Neural cell (in vitro differentiated cells): Measurements from ENCODE around the gene P2RX2. TPM values are rescaled to one million over a fixed set of nuclear protein-coding genes. Genes with fewer than 3 reads are reported as not detected.

Experiments
- H2AFZ ChIP-seq: fragments of 200-600, 300-800 bp; sonication (generic), shearing (Covaris generic); 2 replicates; pipeline ENCODE4 v1.6.0; 2014; ENCODE audit warnings: low read depth, mild to moderate bottlenecking, antibody characterized with exemption, low read length, moderate library complexity
- H3F3A ChIP-seq: fragments of 200-600 bp; shearing (Covaris generic); 2 replicates; pipeline ENCODE4 v1.6.1; 2016; ENCODE audit warnings: mild to moderate bottlenecking, moderate library complexity, mixed read lengths, antibody characterized with exemption, low read length; ENCODE audit not compliant: insufficient read depth, poor library complexity, severe bottlenecking
- H3K27ac ChIP-seq: fragments of 200-600, 300-800 bp; sonication (generic), shearing (Covaris generic); 2 replicates; pipeline ENCODE4 v1.5.1; 2014; ENCODE audit warnings: mild to moderate bottlenecking, low read length, moderate library complexity
- H3K27me3 ChIP-seq: fragments of 300-800, 200-600 bp; sonication (generic), shearing (Covaris generic); 2 replicates; pipeline ENCODE4 v1.6.0; 2014; ENCODE audit warnings: mild to moderate bottlenecking, low read depth, low read length, moderate library complexity; ENCODE audit not compliant: insufficient read depth
- H3K36me3 ChIP-seq: fragments of 300-800, 200-600 bp; sonication (generic), shearing (Covaris generic); 2 replicates; pipeline ENCODE4 v1.5.1; 2014; ENCODE audit warnings: mild to moderate bottlenecking, antibody characterized with exemption, low read length, moderate library complexity; ENCODE audit not compliant: insufficient read depth
- H3K4me2 ChIP-seq: fragments of 300-800, 200-600 bp; sonication (generic), shearing (Covaris generic); 2 replicates; pipeline ENCODE4 v1.6.0; 2014; ENCODE audit warnings: mild to moderate bottlenecking, low read length
- H3K4me3 ChIP-seq: fragments of 300-800, 200-600 bp; sonication (generic), shearing (Covaris generic); 2 replicates; pipeline ENCODE4 v1.5.1; 2014; ENCODE audit warnings: mild to moderate bottlenecking, low read length, moderate library complexity
- H3K79me2 ChIP-seq: fragments of 200-600 bp; shearing (Covaris generic); replicated peaks from 2 replicates; pipeline ENCODE4 v1.6.0; 2014; ENCODE audit warnings: mild to moderate bottlenecking, low read length, moderate library complexity; ENCODE audit not compliant: insufficient read depth
- H3K9ac ChIP-seq: fragments of 300-800, 200-600 bp; sonication (generic), shearing (Covaris generic); 2 replicates; pipeline ENCODE4 v1.6.1; 2016; ENCODE audit warnings: mild to moderate bottlenecking, low read length, mixed read lengths
- H3K9me2 ChIP-seq: fragments of 200-600 bp; shearing (Covaris generic); 2 replicates; pipeline ENCODE4 v1.6.1; 2016; ENCODE audit warnings: mild to moderate bottlenecking, low read length, mixed read lengths; ENCODE audit not compliant: insufficient read depth
- H3K9me3 ChIP-seq: fragments of 200-600, 300-800 bp; sonication (generic), shearing (Covaris generic); 2 replicates; pipeline ENCODE4 v1.6.1; 2016; ENCODE audit warnings: mild to moderate bottlenecking, mixed run types, low read length, moderate library complexity, mixed read lengths
- H4K20me1 ChIP-seq: fragments of 200-600 bp; shearing (Covaris generic); 2 replicates; pipeline ENCODE4 v1.6.1; 2016; ENCODE audit warnings: mild to moderate bottlenecking, mixed run types; ENCODE audit not compliant: insufficient read depth
- EP300 ChIP-seq: fragments of 450-650 bp; conservative IDR thresholded peaks from 2 replicates; pipeline ENCODE4 v1.6.1; 2014; ENCODE audit warnings: antibody characterized with exemption, mild to moderate bottlenecking, moderate library complexity; ENCODE audit not compliant: poor library complexity, severe bottlenecking
- EZH2 ChIP-seq: fragments of 200-600, 300-800 bp; shearing (Covaris generic), sonication (generic); IDR thresholded peaks from 2 replicates; pipeline ENCODE4 v1.6.1; 2014; ENCODE audit warnings: antibody characterized with exemption, low read length, borderline replicate concordance, mild to moderate bottlenecking; ENCODE audit not compliant: insufficient read depth, poor library complexity, severe bottlenecking
- MXI1 ChIP-seq: fragments of 450-650 bp; conservative IDR thresholded peaks from 2 replicates; pipeline ENCODE4 v1.6.1; 2014; ENCODE audit warnings: antibody characterized with exemption, mild to moderate bottlenecking; ENCODE audit not compliant: poor library complexity, severe bottlenecking
- POLR2AphosphoS5 ChIP-seq: IDR thresholded peaks from 2 replicates; pipeline ENCODE4 v1.6.1; 2012
- RAD21 ChIP-seq: fragments of 450-650 bp; conservative IDR thresholded peaks from 2 replicates; pipeline ENCODE4 v1.6.1; 2014; ENCODE audit warnings: antibody characterized with exemption, mild to moderate bottlenecking, moderate library complexity
- REST ChIP-seq: IDR thresholded peaks from 2 replicates; pipeline ENCODE4 v1.6.1; 2012; ENCODE audit warnings: borderline replicate concordance
- SMC3 ChIP-seq: fragments of 450-650 bp; conservative IDR thresholded peaks from 2 replicates; pipeline ENCODE4 v1.6.1; 2014; ENCODE audit warnings: antibody characterized with exemption, mild to moderate bottlenecking, moderate library complexity; ENCODE audit not compliant: poor library complexity
- TAF1 ChIP-seq: IDR thresholded peaks from 2 replicates; pipeline ENCODE4 v1.6.1; 2012; ENCODE audit warnings: low read depth
- polyA plus RNA-seq: library from polyadenylated mRNA; depleted of rRNA; stranded (reverse); fragments of >200 nt; gene quantifications from 2 replicates; pipeline ENCODE4 v1.2.3, GENCODE V29; 2014
- TF ChIP-seq, protein P1 (sequence below): fragments of 450-650 bp; IDR thresholded peaks from 2 replicates; pipeline ENCODE4 v1.5.1; 2014; ENCODE audit warnings: antibody characterized with exemption, mild to moderate bottlenecking, moderate library complexity; ENCODE audit not compliant: poor library complexity, severe bottlenecking

P2RX2 gene
- polyA plus RNA-seq, 1 donor from 2014 or later: not detected

DNA sequence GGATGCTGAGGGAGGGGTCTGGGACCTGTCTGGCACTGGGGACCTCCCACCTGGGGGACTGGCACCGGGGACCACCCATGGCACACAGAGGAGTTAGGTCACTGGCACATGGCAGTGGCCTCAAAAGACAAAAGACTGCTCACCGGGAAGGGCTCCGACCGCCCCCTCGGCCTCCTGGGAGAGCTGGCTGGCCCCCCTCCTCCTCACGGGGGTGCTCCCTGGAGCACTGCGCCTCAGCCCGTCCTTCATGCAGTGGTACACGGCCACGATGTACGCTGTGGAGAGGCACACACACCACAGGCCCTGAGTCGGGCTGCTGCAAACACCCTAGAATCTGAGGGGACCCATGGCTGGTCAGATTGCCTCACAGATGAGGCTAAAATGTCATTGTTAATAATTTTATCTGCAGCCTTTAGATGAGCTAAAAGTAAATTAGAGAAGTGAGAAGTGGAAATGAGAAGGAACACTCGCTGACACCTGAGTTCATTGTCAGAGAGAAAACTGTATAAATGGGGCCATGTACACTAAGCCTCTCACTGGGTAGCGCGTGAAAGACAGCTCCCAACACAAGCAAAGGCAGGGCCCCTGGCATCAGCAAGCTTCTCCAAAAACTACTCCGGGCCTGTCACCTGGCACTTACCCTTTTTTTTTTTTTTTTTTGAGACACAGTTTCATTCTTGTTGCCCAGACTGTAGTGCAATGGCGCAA lies 14.1 kb downstream of the P2RX2 start:
- H3K9ac ChIP-seq: no peak overlapping the region
- no peaks in the 10 kb centered on the region for H3F3A ChIP-seq
- no peak overlapping the region for H3K4me3 ChIP-seq
- no peaks in the 10 kb centered on the region for H3K79me2 ChIP-seq
- H2AFZ ChIP-seq: no peak overlapping the region
- H3K36me3 ChIP-seq: no peaks in the 10 kb centered on the region
- H3K9me2 ChIP-seq: no peaks in the 10 kb centered on the region
- H3K27me3 ChIP-seq: no peaks in the 10 kb centered on the region
- no peaks in the 10 kb centered on the region for H4K20me1 ChIP-seq
- no peak overlapping the region for H3K4me2 ChIP-seq
- no peak for TF ChIP-seq RAD21
- no peak for TF ChIP-seq SMC3
- TF ChIP-seq, protein P1, sequence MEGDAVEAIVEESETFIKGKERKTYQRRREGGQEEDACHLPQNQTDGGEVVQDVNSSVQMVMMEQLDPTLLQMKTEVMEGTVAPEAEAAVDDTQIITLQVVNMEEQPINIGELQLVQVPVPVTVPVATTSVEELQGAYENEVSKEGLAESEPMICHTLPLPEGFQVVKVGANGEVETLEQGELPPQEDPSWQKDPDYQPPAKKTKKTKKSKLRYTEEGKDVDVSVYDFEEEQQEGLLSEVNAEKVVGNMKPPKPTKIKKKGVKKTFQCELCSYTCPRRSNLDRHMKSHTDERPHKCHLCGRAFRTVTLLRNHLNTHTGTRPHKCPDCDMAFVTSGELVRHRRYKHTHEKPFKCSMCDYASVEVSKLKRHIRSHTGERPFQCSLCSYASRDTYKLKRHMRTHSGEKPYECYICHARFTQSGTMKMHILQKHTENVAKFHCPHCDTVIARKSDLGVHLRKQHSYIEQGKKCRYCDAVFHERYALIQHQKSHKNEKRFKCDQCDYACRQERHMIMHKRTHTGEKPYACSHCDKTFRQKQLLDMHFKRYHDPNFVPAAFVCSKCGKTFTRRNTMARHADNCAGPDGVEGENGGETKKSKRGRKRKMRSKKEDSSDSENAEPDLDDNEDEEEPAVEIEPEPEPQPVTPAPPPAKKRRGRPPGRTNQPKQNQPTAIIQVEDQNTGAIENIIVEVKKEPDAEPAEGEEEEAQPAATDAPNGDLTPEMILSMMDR: no peak
- TF ChIP-seq EZH2: no peak
- TF ChIP-seq REST: no peak
- TF ChIP-seq POLR2AphosphoS5: no peak
- TF ChIP-seq MXI1: no peak
- no peak for TF ChIP-seq TAF1
- no peak for TF ChIP-seq EP300
- no peaks in the 10 kb centered on the region for H3K9me3 ChIP-seq
- H3K27ac ChIP-seq: no peak overlapping the region

GRCh38 chr12:132633398-132633797 lies 14.8 kb downstream of the P2RX2 start:
- H3K9me2 ChIP-seq: no peaks in the 10 kb centered on the region
- H3K4me3 ChIP-seq: no peak overlapping the region
- no peaks in the 10 kb centered on the region for H3K79me2 ChIP-seq
- H3K9me3 ChIP-seq: no peaks in the 10 kb centered on the region
- no peak overlapping the region for H3K27ac ChIP-seq
- no peaks in the 10 kb centered on the region for H3F3A ChIP-seq
- H3K36me3 ChIP-seq: no peaks in the 10 kb centered on the region
- H3K27me3 ChIP-seq: no peaks in the 10 kb centered on the region
- H2AFZ ChIP-seq: no peak overlapping the region
- H3K9ac ChIP-seq: no peak overlapping the region
- no peak for TF ChIP-seq EZH2
- H4K20me1 ChIP-seq: no peaks in the 10 kb centered on the region
- H3K4me2 ChIP-seq: no peak overlapping the region
